Neural cell (in vitro differentiated cells): Measurements from ENCODE around the gene TMEM43. TPM values are rescaled to one million over a fixed set of nuclear protein-coding genes. Genes with fewer than 3 reads are reported as not detected.

ENCODE experiments used
- H2AFZ ChIP-seq: fragments of 200-600, 300-800 bp; sonication (generic), shearing (Covaris generic); 2 replicates; pipeline ENCODE4 v1.6.0; 2014; ENCODE audit warnings: low read depth, mild to moderate bottlenecking, antibody characterized with exemption, low read length, moderate library complexity
- H3F3A ChIP-seq: fragments of 200-600 bp; shearing (Covaris generic); 2 replicates; pipeline ENCODE4 v1.6.1; 2016; ENCODE audit warnings: mild to moderate bottlenecking, moderate library complexity, mixed read lengths, antibody characterized with exemption, low read length; ENCODE audit not compliant: insufficient read depth, poor library complexity, severe bottlenecking
- H3K27ac ChIP-seq: fragments of 200-600, 300-800 bp; sonication (generic), shearing (Covaris generic); 2 replicates; pipeline ENCODE4 v1.5.1; 2014; ENCODE audit warnings: mild to moderate bottlenecking, low read length, moderate library complexity
- H3K27me3 ChIP-seq: fragments of 300-800, 200-600 bp; sonication (generic), shearing (Covaris generic); 2 replicates; pipeline ENCODE4 v1.6.0; 2014; ENCODE audit warnings: mild to moderate bottlenecking, low read depth, low read length, moderate library complexity; ENCODE audit not compliant: insufficient read depth
- H3K36me3 ChIP-seq: fragments of 300-800, 200-600 bp; sonication (generic), shearing (Covaris generic); 2 replicates; pipeline ENCODE4 v1.5.1; 2014; ENCODE audit warnings: mild to moderate bottlenecking, antibody characterized with exemption, low read length, moderate library complexity; ENCODE audit not compliant: insufficient read depth
- H3K4me2 ChIP-seq: fragments of 300-800, 200-600 bp; sonication (generic), shearing (Covaris generic); 2 replicates; pipeline ENCODE4 v1.6.0; 2014; ENCODE audit warnings: mild to moderate bottlenecking, low read length
- H3K4me3 ChIP-seq: fragments of 300-800, 200-600 bp; sonication (generic), shearing (Covaris generic); 2 replicates; pipeline ENCODE4 v1.5.1; 2014; ENCODE audit warnings: mild to moderate bottlenecking, low read length, moderate library complexity
- H3K79me2 ChIP-seq: fragments of 200-600 bp; shearing (Covaris generic); replicated peaks from 2 replicates; pipeline ENCODE4 v1.6.0; 2014; ENCODE audit warnings: mild to moderate bottlenecking, low read length, moderate library complexity; ENCODE audit not compliant: insufficient read depth
- H3K9ac ChIP-seq: fragments of 300-800, 200-600 bp; sonication (generic), shearing (Covaris generic); 2 replicates; pipeline ENCODE4 v1.6.1; 2016; ENCODE audit warnings: mild to moderate bottlenecking, low read length, mixed read lengths
- H3K9me2 ChIP-seq: fragments of 200-600 bp; shearing (Covaris generic); 2 replicates; pipeline ENCODE4 v1.6.1; 2016; ENCODE audit warnings: mild to moderate bottlenecking, low read length, mixed read lengths; ENCODE audit not compliant: insufficient read depth
- H3K9me3 ChIP-seq: fragments of 200-600, 300-800 bp; sonication (generic), shearing (Covaris generic); 2 replicates; pipeline ENCODE4 v1.6.1; 2016; ENCODE audit warnings: mild to moderate bottlenecking, mixed run types, low read length, moderate library complexity, mixed read lengths
- H4K20me1 ChIP-seq: fragments of 200-600 bp; shearing (Covaris generic); 2 replicates; pipeline ENCODE4 v1.6.1; 2016; ENCODE audit warnings: mild to moderate bottlenecking, mixed run types; ENCODE audit not compliant: insufficient read depth
- EP300 ChIP-seq: fragments of 450-650 bp; conservative IDR thresholded peaks from 2 replicates; pipeline ENCODE4 v1.6.1; 2014; ENCODE audit warnings: antibody characterized with exemption, mild to moderate bottlenecking, moderate library complexity; ENCODE audit not compliant: poor library complexity, severe bottlenecking
- EZH2 ChIP-seq: fragments of 200-600, 300-800 bp; shearing (Covaris generic), sonication (generic); IDR thresholded peaks from 2 replicates; pipeline ENCODE4 v1.6.1; 2014; ENCODE audit warnings: antibody characterized with exemption, low read length, borderline replicate concordance, mild to moderate bottlenecking; ENCODE audit not compliant: insufficient read depth, poor library complexity, severe bottlenecking
- MXI1 ChIP-seq: fragments of 450-650 bp; conservative IDR thresholded peaks from 2 replicates; pipeline ENCODE4 v1.6.1; 2014; ENCODE audit warnings: antibody characterized with exemption, mild to moderate bottlenecking; ENCODE audit not compliant: poor library complexity, severe bottlenecking
- POLR2AphosphoS5 ChIP-seq: IDR thresholded peaks from 2 replicates; pipeline ENCODE4 v1.6.1; 2012
- RAD21 ChIP-seq: fragments of 450-650 bp; conservative IDR thresholded peaks from 2 replicates; pipeline ENCODE4 v1.6.1; 2014; ENCODE audit warnings: antibody characterized with exemption, mild to moderate bottlenecking, moderate library complexity
- SMC3 ChIP-seq: fragments of 450-650 bp; conservative IDR thresholded peaks from 2 replicates; pipeline ENCODE4 v1.6.1; 2014; ENCODE audit warnings: antibody characterized with exemption, mild to moderate bottlenecking, moderate library complexity; ENCODE audit not compliant: poor library complexity
- TAF1 ChIP-seq: IDR thresholded peaks from 2 replicates; pipeline ENCODE4 v1.6.1; 2012; ENCODE audit warnings: low read depth
- polyA plus RNA-seq: library from polyadenylated mRNA; depleted of rRNA; stranded (reverse); fragments of >200 nt; gene quantifications from 2 replicates; pipeline ENCODE4 v1.2.3, GENCODE V29; 2014
- TF ChIP-seq, protein P1 (sequence below): fragments of 450-650 bp; IDR thresholded peaks from 2 replicates; pipeline ENCODE4 v1.5.1; 2014; ENCODE audit warnings: antibody characterized with exemption, mild to moderate bottlenecking, moderate library complexity; ENCODE audit not compliant: poor library complexity, severe bottlenecking
- TF ChIP-seq, protein P2 (sequence below): IDR thresholded peaks from 2 replicates; pipeline ENCODE4 v1.6.1; 2012; ENCODE audit warnings: borderline replicate concordance

TMEM43 gene
- polyA plus RNA-seq, 1 donor from 2014 or later = 61.3 TPM

DNA sequence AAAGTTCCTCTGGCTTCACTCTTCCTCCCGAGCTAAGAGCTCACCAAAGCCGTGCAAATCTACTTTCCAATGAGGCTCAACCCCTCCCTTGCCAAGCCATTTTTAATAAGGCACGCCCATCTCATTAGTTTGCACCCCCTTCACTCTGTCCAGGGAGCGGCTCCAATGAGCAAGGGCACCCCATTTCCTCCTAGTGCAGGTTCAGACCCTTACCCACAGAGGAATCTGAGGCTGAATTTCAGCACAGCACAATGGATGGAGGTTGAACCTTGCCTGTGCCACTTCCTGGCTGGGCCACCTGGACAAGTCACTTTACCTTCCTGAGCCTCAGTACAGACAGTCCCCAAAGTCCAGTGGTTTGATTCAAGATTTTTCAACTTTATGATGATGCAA lies 28.1 kb downstream of the TMEM43 start:
- no peak overlapping the region for H3K27ac ChIP-seq
- no peak overlapping the region for H3K9ac ChIP-seq
- H3K4me3 ChIP-seq = no peak overlapping the region
- H3K79me2 ChIP-seq = no peaks in the 10 kb centered on the region
- H3K9me3 ChIP-seq = no peaks in the 10 kb centered on the region
- TF ChIP-seq, protein P1, sequence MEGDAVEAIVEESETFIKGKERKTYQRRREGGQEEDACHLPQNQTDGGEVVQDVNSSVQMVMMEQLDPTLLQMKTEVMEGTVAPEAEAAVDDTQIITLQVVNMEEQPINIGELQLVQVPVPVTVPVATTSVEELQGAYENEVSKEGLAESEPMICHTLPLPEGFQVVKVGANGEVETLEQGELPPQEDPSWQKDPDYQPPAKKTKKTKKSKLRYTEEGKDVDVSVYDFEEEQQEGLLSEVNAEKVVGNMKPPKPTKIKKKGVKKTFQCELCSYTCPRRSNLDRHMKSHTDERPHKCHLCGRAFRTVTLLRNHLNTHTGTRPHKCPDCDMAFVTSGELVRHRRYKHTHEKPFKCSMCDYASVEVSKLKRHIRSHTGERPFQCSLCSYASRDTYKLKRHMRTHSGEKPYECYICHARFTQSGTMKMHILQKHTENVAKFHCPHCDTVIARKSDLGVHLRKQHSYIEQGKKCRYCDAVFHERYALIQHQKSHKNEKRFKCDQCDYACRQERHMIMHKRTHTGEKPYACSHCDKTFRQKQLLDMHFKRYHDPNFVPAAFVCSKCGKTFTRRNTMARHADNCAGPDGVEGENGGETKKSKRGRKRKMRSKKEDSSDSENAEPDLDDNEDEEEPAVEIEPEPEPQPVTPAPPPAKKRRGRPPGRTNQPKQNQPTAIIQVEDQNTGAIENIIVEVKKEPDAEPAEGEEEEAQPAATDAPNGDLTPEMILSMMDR = no peak
- TF ChIP-seq MXI1 (no peak), RAD21 (no peak), EZH2 (no peak), POLR2AphosphoS5 (no peak), TAF1 (no peak), SMC3 (no peak), EP300 (no peak)
- TF ChIP-seq, protein P2, sequence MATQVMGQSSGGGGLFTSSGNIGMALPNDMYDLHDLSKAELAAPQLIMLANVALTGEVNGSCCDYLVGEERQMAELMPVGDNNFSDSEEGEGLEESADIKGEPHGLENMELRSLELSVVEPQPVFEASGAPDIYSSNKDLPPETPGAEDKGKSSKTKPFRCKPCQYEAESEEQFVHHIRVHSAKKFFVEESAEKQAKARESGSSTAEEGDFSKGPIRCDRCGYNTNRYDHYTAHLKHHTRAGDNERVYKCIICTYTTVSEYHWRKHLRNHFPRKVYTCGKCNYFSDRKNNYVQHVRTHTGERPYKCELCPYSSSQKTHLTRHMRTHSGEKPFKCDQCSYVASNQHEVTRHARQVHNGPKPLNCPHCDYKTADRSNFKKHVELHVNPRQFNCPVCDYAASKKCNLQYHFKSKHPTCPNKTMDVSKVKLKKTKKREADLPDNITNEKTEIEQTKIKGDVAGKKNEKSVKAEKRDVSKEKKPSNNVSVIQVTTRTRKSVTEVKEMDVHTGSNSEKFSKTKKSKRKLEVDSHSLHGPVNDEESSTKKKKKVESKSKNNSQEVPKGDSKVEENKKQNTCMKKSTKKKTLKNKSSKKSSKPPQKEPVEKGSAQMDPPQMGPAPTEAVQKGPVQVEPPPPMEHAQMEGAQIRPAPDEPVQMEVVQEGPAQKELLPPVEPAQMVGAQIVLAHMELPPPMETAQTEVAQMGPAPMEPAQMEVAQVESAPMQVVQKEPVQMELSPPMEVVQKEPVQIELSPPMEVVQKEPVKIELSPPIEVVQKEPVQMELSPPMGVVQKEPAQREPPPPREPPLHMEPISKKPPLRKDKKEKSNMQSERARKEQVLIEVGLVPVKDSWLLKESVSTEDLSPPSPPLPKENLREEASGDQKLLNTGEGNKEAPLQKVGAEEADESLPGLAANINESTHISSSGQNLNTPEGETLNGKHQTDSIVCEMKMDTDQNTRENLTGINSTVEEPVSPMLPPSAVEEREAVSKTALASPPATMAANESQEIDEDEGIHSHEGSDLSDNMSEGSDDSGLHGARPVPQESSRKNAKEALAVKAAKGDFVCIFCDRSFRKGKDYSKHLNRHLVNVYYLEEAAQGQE = no peak
- no peak overlapping the region for H3K4me2 ChIP-seq
- no peaks in the 10 kb centered on the region for H4K20me1 ChIP-seq
- peaks cover 11% of the 10 kb centered on the region for H3K36me3 ChIP-seq
- no peaks in the 10 kb centered on the region for H3K27me3 ChIP-seq
- H3K9me2 ChIP-seq = no peaks in the 10 kb centered on the region
- no peaks in the 10 kb centered on the region for H3F3A ChIP-seq
- H2AFZ ChIP-seq = no peak overlapping the region

DNA sequence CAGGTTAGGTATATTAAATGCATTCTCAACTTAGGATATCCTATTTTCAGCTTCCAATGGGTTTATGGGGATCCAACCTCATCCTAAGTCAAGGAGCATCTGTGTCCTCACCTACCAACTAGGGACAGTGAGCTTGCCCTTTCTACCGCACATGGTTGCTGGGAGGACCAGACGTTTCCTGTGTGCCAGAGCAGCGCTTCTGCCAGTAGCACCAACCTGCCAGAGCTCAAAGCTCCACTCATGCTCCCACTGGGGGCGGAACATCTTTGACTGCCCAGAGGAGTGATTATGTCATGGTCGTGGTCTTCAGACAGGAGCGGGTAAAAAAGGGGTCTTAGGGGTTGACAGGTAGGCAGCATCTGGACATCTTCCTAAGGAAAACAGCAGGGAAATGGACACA lies 28.8 kb downstream of the TMEM43 start:
- Histone ChIP-seq H3K27ac (no peak overlapping the region), H3F3A (no peaks in the 10 kb centered on the region), H3K4me2 (no peak overlapping the region), H3K79me2 (no peaks in the 10 kb centered on the region), H3K27me3 (no peaks in the 10 kb centered on the region), H4K20me1 (no peaks in the 10 kb centered on the region), H3K4me3 (no peak overlapping the region), H3K36me3 (peaks cover 18% of the 10 kb centered on the region), H3K9me2 (no peaks in the 10 kb centered on the region), H2AFZ (no peak overlapping the region), H3K9me3 (no peaks in the 10 kb centered on the region), H3K9ac (no peak overlapping the region)
- TF ChIP-seq, protein P2 = no peak
- TF ChIP-seq POLR2AphosphoS5 (no peak), MXI1 (no peak)
